HG03103 (cell line): Measurements from ENCODE around the gene POU1F1.
A peak's percentile ranks its signal among the peaks of the same experiment; 100 is the strongest.
"Not testable (repeated sequence)": the region's sequence is repeated elsewhere in the genome, so short reads cannot be mapped to it uniquely, and the experiment has no call there.

ENCODE experiments used
- ATAC-seq: cut with Tn5 transposase; IDR thresholded peaks from one replicate; pipeline ENCODE4 v1.9.1; 2021; ENCODE audit warnings: low read depth; ENCODE audit not compliant: unreplicated experiment

The POU1F1 gene

GRCh38 chr3:87261925-87262324 lies 14.5 kb downstream of the POU1F1 start:
- ATAC-seq = no peak

GRCh38 chr3:87260270-87260669 lies 16.1 kb downstream of the POU1F1 start:
- ATAC-seq = peak; percentile 73

- no peak for ATAC-seq
These were observed 26.4 kb downstream of the POU1F1 start for GRCh38 chr3:87250009-87250408.

- ATAC-seq = no peak
These were observed 27.6 kb downstream of the POU1F1 start for GRCh38 chr3:87248831-87249230.

- not testable (repeated sequence) for ATAC-seq
These were observed 28.2 kb downstream of the POU1F1 start for GRCh38 chr3:87248231-87248630.

GRCh38 chr3:87247430-87247773 lies 29.0 kb downstream of the POU1F1 start:
- no peak for ATAC-seq

- no peak for ATAC-seq
These were observed 29.5 kb downstream of the POU1F1 start for GRCh38 chr3:87246662-87247429.

GRCh38 chr3:87236093-87236492 lies 40.3 kb downstream of the POU1F1 start:
- ATAC-seq = no peak

GRCh38 chr3:87233805-87234204 lies 42.6 kb downstream of the POU1F1 start:
- no peak for ATAC-seq

- no peak for ATAC-seq
These were observed 47.3 kb downstream of the POU1F1 start for GRCh38 chr3:87229113-87229512.

- ATAC-seq = no peak
These were observed 48.1 kb downstream of the POU1F1 start for GRCh38 chr3:87228316-87228715.

GRCh38 chr3:87227835-87228144 lies 48.6 kb downstream of the POU1F1 start:
- ATAC-seq = peak; percentile 0

- ATAC-seq = peak; percentile 94
These were observed 49.1 kb downstream of the POU1F1 start, which contains the start of gene CHMP2B for GRCh38 chr3:87227104-87227834. Gene CHMP2B, plus strand, starts transcription at chr3:87227309. Its CDS starts 214 bp downstream, at chr3:87227523.

GRCh38 chr3:87225659-87226058 lies 50.7 kb downstream of the POU1F1 start:
- no peak for ATAC-seq

GRCh38 chr3:87219611-87220010 lies 56.8 kb downstream of the POU1F1 start:
- ATAC-seq = no peak

- no peak for ATAC-seq
These were observed 57.8 kb downstream of the POU1F1 start for GRCh38 chr3:87218560-87218959.
